Neural progenitor cell (in vitro differentiated cells): ENCODE measurements around the gene SIPA1L3.

ENCODE experiments used
- EZH2 ChIP-seq: fragments of 200-600 bp; sonication (generic); IDR thresholded peaks from 2 replicates; pipeline ENCODE4 v1.6.1; 2017; ENCODE audit warnings: antibody characterized with exemption, mild to moderate bottlenecking, moderate library complexity
- EZH2phosphoT487 ChIP-seq: fragments of 200-600 bp; sonication (generic); IDR thresholded peaks from 2 replicates; pipeline ENCODE4 v1.6.1; 2017; ENCODE audit warnings: antibody characterized with exemption
- TF ChIP-seq, protein P1 (sequence below): fragments of 200-600 bp; sonication (generic); IDR thresholded peaks from 2 replicates; pipeline ENCODE4 v1.5.1; 2017; ENCODE audit warnings: antibody characterized with exemption, mild to moderate bottlenecking

GRCh38 chr19:38009650-38010242, 102.7 kb downstream of the SIPA1L3 start:
- TF ChIP-seq, protein P1, sequence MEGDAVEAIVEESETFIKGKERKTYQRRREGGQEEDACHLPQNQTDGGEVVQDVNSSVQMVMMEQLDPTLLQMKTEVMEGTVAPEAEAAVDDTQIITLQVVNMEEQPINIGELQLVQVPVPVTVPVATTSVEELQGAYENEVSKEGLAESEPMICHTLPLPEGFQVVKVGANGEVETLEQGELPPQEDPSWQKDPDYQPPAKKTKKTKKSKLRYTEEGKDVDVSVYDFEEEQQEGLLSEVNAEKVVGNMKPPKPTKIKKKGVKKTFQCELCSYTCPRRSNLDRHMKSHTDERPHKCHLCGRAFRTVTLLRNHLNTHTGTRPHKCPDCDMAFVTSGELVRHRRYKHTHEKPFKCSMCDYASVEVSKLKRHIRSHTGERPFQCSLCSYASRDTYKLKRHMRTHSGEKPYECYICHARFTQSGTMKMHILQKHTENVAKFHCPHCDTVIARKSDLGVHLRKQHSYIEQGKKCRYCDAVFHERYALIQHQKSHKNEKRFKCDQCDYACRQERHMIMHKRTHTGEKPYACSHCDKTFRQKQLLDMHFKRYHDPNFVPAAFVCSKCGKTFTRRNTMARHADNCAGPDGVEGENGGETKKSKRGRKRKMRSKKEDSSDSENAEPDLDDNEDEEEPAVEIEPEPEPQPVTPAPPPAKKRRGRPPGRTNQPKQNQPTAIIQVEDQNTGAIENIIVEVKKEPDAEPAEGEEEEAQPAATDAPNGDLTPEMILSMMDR = no peak
- no peak for TF ChIP-seq EZH2phosphoT487
- no peak for TF ChIP-seq EZH2
